Hepatocyte (in vitro differentiated cells): ENCODE results near the gene RPL13A. TPM values are rescaled to one million over a fixed set of nuclear protein-coding genes. Genes with fewer than 3 reads are reported as not detected.

Experiments used
- DNase-seq: peaks from one replicate; pipeline ENCODE4 v3.0.0-alpha.2; 2016; ENCODE audit warnings: low spot score
- H2AFZ ChIP-seq: fragments of 200-600 bp; sonication (generic); 2 replicates; pipeline ENCODE4 v1.6.0; 2016; ENCODE audit warnings: antibody characterized with exemption, mild to moderate bottlenecking
- H3K27ac ChIP-seq: fragments of 200-600 bp; sonication (generic); 2 replicates; pipeline ENCODE4 v1.5.1; 2016; ENCODE audit warnings: mild to moderate bottlenecking
- H3K27me3 ChIP-seq: fragments of 200-600 bp; sonication (generic); 2 replicates; pipeline ENCODE4 v1.6.1; 2016
- H3K36me3 ChIP-seq: fragments of 200-600 bp; sonication (generic); replicated peaks from 2 replicates; pipeline ENCODE4 v1.5.1; 2016; ENCODE audit warnings: low read depth; ENCODE audit not compliant: insufficient read depth
- H3K4me1 ChIP-seq: fragments of 200-600 bp; sonication (generic); 2 replicates; pipeline ENCODE4 v1.5.1; 2016; ENCODE audit warnings: mild to moderate bottlenecking, moderate library complexity; ENCODE audit not compliant: insufficient read depth
- H3K4me2 ChIP-seq: fragments of 200-600 bp; sonication (generic); 2 replicates; pipeline ENCODE4 v1.6.0; 2016
- H3K4me3 ChIP-seq: fragments of 200-600 bp; sonication (generic); 2 replicates; pipeline ENCODE4 v1.5.1; 2016; ENCODE audit warnings: mild to moderate bottlenecking
- H3K79me2 ChIP-seq: fragments of 200-600 bp; sonication (generic); 2 replicates; pipeline ENCODE4 v1.6.0; 2017; ENCODE audit warnings: mild to moderate bottlenecking
- H3K9me2 ChIP-seq: fragments of 200-600 bp; sonication (generic); replicated peaks from 2 replicates; pipeline ENCODE4 v1.6.0; 2017; ENCODE audit warnings: mild to moderate bottlenecking; ENCODE audit not compliant: insufficient read depth
- H3K9me3 ChIP-seq: fragments of 200-600 bp; sonication (generic); 2 replicates; pipeline ENCODE4 v1.5.1; 2016; ENCODE audit warnings: low read depth, mild to moderate bottlenecking
- H4K20me1 ChIP-seq: fragments of 200-600 bp; sonication (generic); 2 replicates; pipeline ENCODE4 v1.6.0; 2016; ENCODE audit warnings: mild to moderate bottlenecking; ENCODE audit not compliant: insufficient read depth, poor library complexity, severe bottlenecking
- CTCF ChIP-seq: fragments of 200-600 bp; sonication (generic); IDR thresholded peaks from 2 replicates; pipeline ENCODE4 v1.5.1; 2016; ENCODE audit warnings: antibody characterized with exemption, mild to moderate bottlenecking; ENCODE audit not compliant: poor library complexity
- EZH2 ChIP-seq: fragments of 200-600 bp; sonication (generic); IDR thresholded peaks from 2 replicates; pipeline ENCODE4 v1.6.1; 2016; ENCODE audit warnings: antibody characterized with exemption, mild to moderate bottlenecking, borderline replicate concordance
- EZH2phosphoT487 ChIP-seq: fragments of 200-600 bp; sonication (generic); IDR thresholded peaks from one replicate; pipeline ENCODE4 v1.6.1; 2018; ENCODE audit warnings: antibody characterized with exemption, mild to moderate bottlenecking, low read depth, moderate library complexity; ENCODE audit not compliant: unreplicated experiment, severe bottlenecking
- WGBS: methylation state at CpG from one replicate; pipeline ENCODE4 v1.1.6; 2016; ENCODE audit warnings: low lambda C conversion rate; ENCODE audit errors: missing lambda C conversion rate; 5-methylcytosine and 5-hydroxymethylcytosine counted together
- polyA plus RNA-seq: library from polyadenylated mRNA; unstranded; fragments of >200 nt; fragmentation: Nextera tagmentation; extraction: Ambion mirVana; gene quantifications from 2 replicates; pipeline ENCODE4 v1.2.1, GENCODE V29; 2016
- total RNA-seq: library from RNA; depleted of rRNA; stranded (reverse); fragments of >200 nt; gene quantifications from 2 replicates; pipeline ENCODE4 v1.2.3, GENCODE V29; 2014

Gene RPL13A
- total and polyA plus RNA-seq, 2 experiments from 2014 or later, result 904 to 1,997 TPM

GRCh38 chr19:49497789-49498103, 10.3 kb downstream of the RPL13A start:
- Histone ChIP-seq H2AFZ (no peak overlapping the region), H3K4me3 (peak overlapping the region; percentile 67), H3K27ac (no peak overlapping the region), H3K36me3 (no peaks in the 10 kb centered on the region), H3K79me2 (peaks cover 26% of the 10 kb centered on the region), H3K9me2 (no peaks in the 10 kb centered on the region), H4K20me1 (peaks cover 21% of the 10 kb centered on the region), H3K4me1 (peaks cover 18% of the 10 kb centered on the region), H3K9me3 (no peaks in the 10 kb centered on the region), H3K4me2 (peak overlapping the region; percentile 94), H3K27me3 (no peaks in the 10 kb centered on the region)
- DNase-seq, result peak; percentile 5
- TF ChIP-seq EZH2phosphoT487, result no peak
- TF ChIP-seq EZH2, result no peak
- no peak for TF ChIP-seq CTCF
- 94% methylated on average over 12 of the region's 12 CpGs for WGBS

GRCh38 chr19:49498475-49498874, 11.1 kb downstream of the RPL13A start:
- no peaks in the 10 kb centered on the region for H3K9me2 ChIP-seq

GRCh38 chr19:49499030-49499670, 11.7 kb downstream of the RPL13A start:
- TF ChIP-seq CTCF, result no peak
- no peak for TF ChIP-seq EZH2
- no peak for TF ChIP-seq EZH2phosphoT487
- Histone ChIP-seq H3K36me3 (no peaks in the 10 kb centered on the region), H3K27me3 (no peaks in the 10 kb centered on the region), H3K4me2 (peak overlapping the region; percentile 94), H3K9me2 (no peaks in the 10 kb centered on the region), H4K20me1 (peaks cover 21% of the 10 kb centered on the region), H3K9me3 (no peaks in the 10 kb centered on the region), H3K27ac (no peak overlapping the region), H2AFZ (no peak overlapping the region), H3K4me1 (peaks cover 25% of the 10 kb centered on the region), H3K4me3 (no peak overlapping the region), H3K79me2 (peaks cover 26% of the 10 kb centered on the region)
- WGBS, result 93% methylated on average over 19 of the region's 19 CpGs
- DNase-seq, result no peak

More at GRCh38 chr19:49498475-49498874, 11.1 kb downstream of the RPL13A start:
- no peak for DNase-seq
- H3K9me3 ChIP-seq, result no peaks in the 10 kb centered on the region
- no peak overlapping the region for H3K27ac ChIP-seq
- H3K27me3 ChIP-seq, result no peaks in the 10 kb centered on the region
- peaks cover 21% of the 10 kb centered on the region for H4K20me1 ChIP-seq
- H3K4me2 ChIP-seq, result peak overlapping the region; percentile 94
- no peak overlapping the region for H2AFZ ChIP-seq
- H3K4me3 ChIP-seq, result no peak overlapping the region
- WGBS, result 95% methylated on average over 7 of the region's 7 CpGs
- TF ChIP-seq EZH2phosphoT487 (no peak), CTCF (no peak), EZH2 (no peak)
- H3K4me1 ChIP-seq, result peaks cover 22% of the 10 kb centered on the region
- H3K36me3 ChIP-seq, result no peaks in the 10 kb centered on the region
- H3K79me2 ChIP-seq, result peaks cover 26% of the 10 kb centered on the region
